GM18520 (cell line): ENCODE results near the gene TGM5.
A peak's percentile ranks its signal among the peaks of the same experiment; 100 is the strongest.
"Not testable (repeated sequence)": the region's sequence is repeated elsewhere in the genome, so short reads cannot be mapped to it uniquely, and the experiment has no call there.

Experiments used
- ATAC-seq: cut with Tn5 transposase; IDR thresholded peaks from one replicate; pipeline ENCODE4 v1.9.1; 2021; ENCODE audit not compliant: unreplicated experiment

TGM5 gene

DNA sequence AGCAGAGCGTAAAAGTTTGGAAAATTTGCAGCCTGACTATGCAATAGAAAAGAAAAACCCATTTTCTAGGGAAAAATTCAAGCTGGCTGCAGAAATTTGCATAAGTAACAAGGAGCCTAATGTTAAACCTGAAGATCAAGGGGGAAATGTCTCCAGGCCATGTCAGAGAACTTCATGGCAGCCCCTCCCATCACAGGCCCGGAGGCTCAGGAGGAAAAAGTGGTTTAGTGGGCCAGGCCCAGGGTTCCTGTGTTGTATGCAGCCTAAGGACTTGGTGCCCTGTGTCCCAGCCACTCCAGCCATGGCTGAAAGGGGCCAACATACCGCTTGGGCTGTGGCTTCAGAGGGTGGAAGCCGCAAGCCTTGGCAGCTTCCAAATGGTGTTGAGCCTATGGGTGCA, 68.2 kb downstream of the TGM5 start:
- ATAC-seq = not testable (repeated sequence)

DNA sequence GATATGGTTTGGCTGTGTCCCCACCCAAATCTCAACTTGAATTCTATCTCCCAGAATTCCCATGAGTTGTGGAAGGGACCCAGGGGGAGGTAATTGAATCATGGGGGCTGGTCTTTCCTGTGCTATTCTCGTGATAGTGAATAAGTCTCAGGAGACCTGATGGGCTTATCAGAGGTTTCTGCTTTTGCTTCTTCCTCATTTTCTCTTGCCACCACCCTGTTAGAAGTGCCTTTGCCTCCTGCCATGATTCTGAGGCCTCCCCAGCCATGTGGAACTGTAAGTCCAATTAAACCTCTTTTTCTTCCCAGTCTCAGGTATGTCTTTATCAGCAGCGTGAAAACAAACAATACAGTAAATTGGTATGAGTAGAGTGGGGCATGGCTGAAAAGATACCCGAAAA, 69.0 kb downstream of the TGM5 start:
- not testable (repeated sequence) for ATAC-seq

DNA sequence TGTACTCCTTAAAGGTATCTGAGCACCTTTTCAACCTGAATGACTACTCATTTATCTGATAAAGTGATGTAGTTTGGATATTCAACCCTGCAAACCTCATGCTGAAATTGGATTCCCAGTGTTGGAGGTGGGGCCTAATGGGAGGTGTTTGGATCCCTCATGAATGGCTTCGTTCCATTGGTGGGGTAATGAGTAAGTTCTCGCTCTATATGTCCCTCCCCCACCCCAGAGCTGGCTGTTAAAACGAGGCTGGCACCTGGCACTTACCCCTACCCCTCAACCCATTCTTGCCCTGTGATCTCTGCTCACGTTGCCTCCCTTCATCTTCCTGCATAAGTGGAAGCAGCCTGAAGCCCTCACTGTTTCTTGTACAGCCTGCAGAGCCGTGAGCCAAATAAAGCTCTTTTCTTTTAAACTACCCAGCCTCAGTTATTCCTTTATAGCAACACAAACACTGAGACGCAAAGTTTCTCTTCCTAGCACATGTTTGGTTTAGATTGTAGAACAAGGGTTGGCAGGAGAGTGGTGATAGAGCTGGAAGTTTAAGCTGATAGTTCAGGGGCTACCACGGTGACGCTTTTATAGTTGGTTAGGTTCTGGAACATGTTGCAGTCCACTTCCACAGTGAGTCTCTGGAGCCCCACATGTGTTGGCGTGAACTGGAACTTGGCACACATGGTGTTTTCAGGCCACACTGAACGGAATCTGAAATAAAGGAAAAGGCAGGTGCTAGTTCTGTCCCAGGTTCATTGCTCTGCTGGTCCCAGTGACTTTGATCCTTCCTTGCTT, 69.8 kb downstream of the TGM5 start:
- no peak for ATAC-seq

DNA sequence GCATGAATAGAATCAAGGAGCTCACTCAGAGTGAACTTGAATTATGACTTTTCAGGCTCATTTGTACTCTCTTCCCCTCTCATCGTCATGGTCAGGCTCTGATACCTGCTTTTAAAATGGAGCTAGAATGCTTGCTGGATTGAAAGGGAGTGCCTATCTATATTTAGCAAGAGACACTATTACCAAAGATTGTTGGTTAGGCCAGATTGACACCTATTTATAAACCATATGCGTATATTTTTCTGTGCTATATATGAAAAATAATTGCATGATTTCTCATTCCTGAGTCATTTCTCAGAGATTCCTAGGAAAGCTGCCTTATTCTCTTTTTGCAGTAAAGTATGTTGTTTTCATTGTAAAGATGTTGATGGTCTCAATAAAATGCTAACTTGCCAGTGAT, 71.9 kb downstream of the TGM5 start:
- no peak for ATAC-seq

DNA sequence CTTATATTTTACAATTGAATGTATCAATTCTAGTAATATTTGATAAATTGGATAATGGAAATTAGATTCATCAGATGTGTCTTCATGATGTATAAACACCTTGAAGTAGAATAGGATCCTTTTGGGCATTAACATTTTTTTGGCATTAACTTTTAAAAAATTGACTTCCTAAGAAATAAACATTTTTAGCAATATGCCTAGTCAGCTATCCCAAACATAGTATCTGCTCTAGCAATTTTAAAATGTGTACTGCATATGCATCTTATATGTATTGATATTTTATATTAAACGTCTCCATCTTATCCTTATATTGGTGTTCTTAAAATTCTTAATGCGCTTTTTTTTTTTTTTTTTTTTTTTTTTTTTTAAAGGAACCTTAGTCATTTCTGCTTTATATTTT, 73.0 kb downstream of the TGM5 start:
- no peak for ATAC-seq

DNA sequence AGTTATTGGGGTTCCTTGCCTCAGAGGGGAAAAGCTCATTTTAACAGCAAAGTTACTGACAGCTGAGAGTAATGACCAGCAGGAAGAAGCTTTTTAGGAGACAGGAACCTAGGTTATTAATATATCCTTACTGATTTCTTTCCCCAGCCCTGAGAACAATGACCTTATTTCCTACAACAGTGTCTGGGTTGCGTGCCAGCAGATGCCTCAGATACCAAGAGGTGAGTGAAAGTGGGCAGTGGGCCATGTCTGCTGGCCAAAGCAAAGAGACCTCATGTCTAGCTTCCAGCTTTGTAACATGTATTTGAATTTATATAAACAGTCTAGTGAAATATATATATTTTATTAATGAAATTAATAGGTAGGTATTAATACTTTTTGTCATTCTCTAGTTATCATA, 76.5 kb downstream of the TGM5 start:
- no peak for ATAC-seq

DNA sequence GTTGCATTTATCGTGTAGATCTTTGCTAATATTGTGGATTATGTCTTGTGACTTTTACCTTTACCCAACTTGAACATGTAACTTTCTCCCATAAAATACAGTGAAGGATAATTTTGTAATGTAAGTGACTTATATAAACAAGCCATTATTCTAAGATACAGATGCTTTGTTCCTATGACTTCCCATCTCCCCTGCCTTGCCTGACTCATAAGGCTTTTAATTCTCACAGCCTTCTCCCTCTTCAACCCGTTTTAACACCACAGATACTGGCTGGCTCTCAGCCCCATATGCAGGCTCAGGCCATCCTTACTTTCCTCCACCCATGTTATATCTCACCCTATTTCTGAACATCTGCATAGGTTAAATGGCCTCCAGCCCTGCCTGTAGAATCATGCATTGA, 77.4 kb downstream of the TGM5 start:
- no peak for ATAC-seq

DNA sequence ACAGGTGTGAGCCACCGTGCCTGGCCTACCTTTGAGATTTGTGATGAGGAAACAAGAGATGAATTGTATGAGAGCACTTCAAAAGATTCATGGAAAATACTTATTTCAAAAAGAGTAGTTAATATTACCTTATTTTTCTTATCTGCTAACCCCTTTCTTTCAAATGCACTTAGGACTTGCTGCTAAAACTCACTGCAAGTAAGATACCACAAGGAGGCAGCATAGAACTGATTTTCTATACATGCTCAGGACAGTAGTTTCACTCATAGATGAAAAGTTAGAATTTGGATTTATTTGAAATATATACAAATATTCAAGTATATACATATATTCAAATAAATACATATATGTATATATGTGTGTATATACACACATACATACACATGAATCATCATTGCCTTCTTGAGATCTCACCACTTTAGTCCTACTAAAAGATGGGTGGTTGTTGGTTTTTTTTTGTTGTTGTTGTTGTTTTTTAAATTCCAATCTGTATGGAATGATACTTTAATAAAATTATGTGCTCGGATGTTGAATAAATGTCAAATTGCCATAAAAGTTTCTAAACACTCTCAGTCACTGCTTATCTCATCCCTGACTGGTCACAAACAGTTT, 79.1 kb downstream of the TGM5 start:
- ATAC-seq = no peak

DNA sequence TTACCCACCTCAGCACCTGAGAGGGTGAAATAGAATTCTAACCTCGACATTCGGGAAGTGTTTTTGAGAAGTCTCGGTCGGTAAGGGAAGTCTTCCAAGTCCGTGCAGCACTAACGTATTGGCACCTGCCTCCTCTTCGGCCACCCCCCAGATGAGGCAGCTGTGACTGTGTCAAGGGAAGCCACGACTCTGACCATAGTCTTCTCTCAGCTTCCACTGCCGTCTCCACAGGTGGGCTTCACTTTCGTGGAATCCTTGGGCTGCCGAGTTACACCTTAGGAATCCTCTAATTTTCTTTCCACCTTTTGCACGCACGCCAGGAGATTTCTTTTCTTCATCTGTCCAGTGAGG, 80.8 kb downstream of the TGM5 start:
- ATAC-seq = no peak

DNA sequence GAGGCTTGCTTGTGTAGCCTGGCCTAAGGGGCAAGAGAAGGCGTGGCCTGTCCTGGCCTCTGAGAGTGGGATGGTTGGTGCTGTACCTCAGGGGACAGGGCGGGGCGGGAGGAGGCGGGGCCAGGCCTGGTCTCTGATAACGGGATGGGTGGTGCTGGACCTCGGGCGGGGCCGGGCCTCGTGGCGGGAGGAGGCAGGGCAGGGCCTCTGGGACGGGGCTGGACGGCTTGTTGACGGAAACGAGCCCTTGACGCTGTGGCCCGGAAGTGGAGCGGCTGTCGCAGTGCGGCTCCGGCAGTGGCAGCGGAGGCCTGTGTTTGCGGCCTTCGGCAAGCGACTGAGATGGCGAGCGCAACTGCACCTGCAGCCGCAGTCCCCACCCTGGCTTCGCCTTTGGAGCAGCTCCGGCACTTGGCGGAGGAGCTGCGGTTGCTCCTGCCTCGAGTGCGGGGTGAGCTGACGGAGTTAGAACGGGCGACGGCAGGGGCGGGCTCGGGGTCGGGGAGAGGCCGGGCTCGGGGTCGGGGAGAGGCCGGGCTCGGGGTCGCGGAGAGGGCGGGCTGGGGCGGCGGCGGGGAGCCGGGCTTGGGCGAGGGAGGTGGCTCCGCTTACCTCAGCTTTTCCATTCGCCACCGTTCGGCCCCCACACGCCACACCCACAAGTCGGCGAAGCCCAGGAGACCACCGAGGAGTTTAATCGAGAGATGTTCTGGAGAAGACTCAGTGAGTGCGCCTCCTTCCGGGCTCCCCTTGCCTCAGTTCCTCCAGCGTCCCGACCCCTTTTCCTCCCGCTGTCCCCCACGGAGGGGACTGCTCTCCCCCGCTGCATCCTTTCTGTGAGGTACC, 81.3 kb downstream of the TGM5 start, which contains the start of gene CCNDBP1:
Gene CCNDBP1 (plus strand): TSS at position 247 of the 846 bp plus-strand sequence. CDS start 96 bp downstream, at position 343.
- ATAC-seq = peak; percentile 86

DNA sequence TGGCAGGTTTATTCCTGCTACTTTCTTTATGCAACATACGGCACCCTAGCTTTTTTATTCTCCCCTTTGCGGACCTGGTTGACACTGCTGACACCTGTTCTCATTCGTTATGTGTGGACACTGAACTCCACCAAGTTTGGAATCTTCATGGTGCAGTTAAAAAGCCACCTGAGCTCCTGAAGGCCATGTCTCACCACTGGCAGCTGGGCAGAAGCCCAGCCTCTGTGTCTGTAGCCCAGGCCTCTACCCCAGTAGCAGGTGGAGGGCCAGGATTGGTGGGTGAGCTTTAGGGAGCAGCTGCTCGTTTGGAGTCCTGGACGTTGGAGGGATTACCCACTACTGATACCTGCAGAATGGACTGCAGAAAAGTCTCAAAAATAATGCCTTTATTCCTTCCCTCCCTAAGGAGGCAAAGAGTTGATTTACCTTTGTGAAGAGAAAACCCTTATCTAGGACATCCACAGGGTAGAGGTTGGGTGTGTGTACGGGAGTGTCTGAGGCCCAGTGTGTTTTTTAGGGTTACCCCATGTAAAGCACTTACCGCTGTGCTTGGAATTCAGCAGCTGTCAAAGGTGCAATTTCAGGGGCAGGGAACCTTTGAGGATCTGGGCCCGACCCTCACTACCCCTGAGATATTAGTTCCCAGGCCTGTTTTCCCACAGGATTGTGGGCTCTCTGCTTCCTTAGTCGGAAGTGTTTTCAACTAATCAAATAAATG, 82.2 kb downstream of the TGM5 start:
- no peak for ATAC-seq

DNA sequence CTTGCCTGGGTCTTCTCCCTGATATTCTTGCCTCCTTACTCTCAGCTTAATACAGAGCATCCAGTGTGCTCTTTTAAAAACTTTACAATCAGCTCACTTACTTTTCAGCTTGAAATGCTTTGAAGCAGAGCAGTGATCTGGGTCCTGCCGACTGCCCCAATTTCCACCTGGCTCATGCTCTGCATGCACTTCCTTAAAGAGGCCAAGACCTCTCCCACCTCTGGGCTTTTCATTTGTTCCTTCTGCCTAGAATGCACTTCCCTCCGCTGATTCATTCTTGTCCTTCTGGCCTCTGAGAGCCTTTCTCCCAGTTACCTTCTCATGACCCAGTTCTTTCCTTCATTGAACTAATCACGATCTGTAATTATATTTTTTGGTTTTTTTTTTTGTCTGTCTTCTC, 83.5 kb downstream of the TGM5 start:
- ATAC-seq = no peak
